Urinary bladder (tissue), 4 donors: ENCODE measurements around the gene APOE. TPM values are rescaled to one million over a fixed set of nuclear protein-coding genes. Genes with fewer than 3 reads are reported as not detected.
"Not testable (repeated sequence)": the region's sequence is repeated elsewhere in the genome, so short reads cannot be mapped to it uniquely, and the experiment has no call there.

ENCODE experiments used
- DNase-seq: peaks from one replicate; pipeline ENCODE4 v3.0.0-alpha.2; 2015; ENCODE audit errors: extremely low spot score
- H3K27ac ChIP-seq: one replicate; pipeline ENCODE4 v1.5.1; 2013; ENCODE audit warnings: low read depth, mild to moderate bottlenecking, moderate library complexity
- H3K36me3 ChIP-seq: one replicate; pipeline ENCODE4 v1.6.1; 2013; ENCODE audit warnings: mild to moderate bottlenecking, moderate library complexity; ENCODE audit not compliant: insufficient read depth
- H3K4me1 ChIP-seq: one replicate; pipeline ENCODE4 v1.6.1; 2013; ENCODE audit warnings: mild to moderate bottlenecking, moderate library complexity; ENCODE audit not compliant: insufficient read depth
- H3K4me3 ChIP-seq: one replicate; pipeline ENCODE4 v1.5.1; 2013; ENCODE audit warnings: low read depth, low read length
- WGBS: extraction: QIAGEN DNeasy Blood & Tissue Kit; methylation state at CpG from one replicate; pipeline ENCODE4 v1.1.7; 2013; 5-methylcytosine and 5-hydroxymethylcytosine counted together
- polyA plus RNA-seq: library from polyadenylated mRNA; stranded (reverse); fragments of 200-250 nt; gene quantifications from one replicate; pipeline ENCODE4 v1.2.3, GENCODE V29; 2013
- total RNA-seq: library from RNA; depleted of rRNA; stranded (reverse); fragments of >200 nt; gene quantifications from one replicate; pipeline ENCODE4 v1.2.3, GENCODE V29; 2014
- donor health status: healthy with polysubstance abuse.
- donor health status: healthy.

APOE gene
- total and polyA plus RNA-seq, 2 donors: 28.2 to 60.5 TPM

DNA sequence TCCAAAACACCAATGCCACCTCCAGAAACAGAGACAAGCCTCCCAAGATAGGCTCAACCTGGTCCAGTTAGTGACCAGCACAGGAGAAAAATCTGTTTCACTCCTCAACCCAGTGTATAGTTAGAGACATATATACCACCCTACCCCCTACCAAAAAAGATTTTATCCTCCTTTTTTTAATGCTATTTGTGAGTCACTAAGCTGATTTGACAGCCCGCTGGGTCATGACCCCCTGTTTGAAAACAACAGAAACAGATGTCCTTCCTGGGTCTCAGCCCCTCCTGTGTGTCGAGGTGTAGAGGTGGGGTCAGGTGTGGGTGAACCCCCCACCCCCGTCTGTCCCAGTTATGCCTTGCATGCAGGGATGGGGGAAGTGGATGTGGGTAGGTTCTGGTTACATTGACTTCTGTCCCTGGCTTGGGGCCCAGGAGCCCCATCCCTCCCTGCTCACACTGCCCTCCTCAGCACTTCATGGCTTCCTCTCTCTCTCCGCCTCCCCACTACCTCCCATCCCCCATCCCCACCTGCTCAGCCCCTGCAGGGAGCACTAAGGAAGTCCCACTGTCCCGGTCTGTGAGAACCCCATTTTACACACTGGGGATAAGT is 28.6 kb upstream of the APOE start:
- no peak overlapping the region for H3K27ac ChIP-seq
- H3K4me1 ChIP-seq: no peaks in the 10 kb centered on the region
- H3K36me3 ChIP-seq: peaks cover 4% of the 10 kb centered on the region

DNA sequence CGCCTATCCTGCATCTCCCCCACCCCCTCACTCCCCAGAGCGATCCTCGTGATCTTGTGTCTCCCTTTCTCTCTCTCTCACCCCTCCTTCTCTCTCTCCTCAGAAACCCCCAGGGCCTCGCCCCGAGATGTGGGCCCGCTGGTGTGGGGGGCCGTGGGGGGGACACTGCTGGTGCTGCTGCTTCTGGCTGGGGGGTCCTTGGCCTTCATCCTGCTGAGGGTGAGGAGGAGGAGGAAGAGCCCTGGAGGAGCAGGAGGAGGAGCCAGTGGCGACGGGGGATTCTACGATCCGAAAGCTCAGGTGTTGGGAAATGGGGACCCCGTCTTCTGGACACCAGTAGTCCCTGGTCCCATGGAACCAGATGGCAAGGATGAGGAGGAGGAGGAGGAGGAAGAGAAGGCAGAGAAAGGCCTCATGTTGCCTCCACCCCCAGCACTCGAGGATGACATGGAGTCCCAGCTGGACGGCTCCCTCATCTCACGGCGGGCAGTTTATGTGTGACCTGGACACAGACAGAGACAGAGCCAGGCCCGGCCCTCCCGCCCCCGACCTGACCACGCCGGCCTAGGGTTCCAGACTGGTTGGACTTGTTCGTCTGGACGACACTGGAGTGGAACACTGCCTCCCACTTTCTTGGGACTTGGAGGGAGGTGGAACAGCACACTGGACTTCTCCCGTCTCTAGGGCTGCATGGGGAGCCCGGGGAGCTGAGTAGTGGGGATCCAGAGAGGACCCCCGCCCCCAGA is 27.3 kb upstream of the APOE start:
- Histone ChIP-seq H3K27ac (no peak overlapping the region), H3K4me1 (no peaks in the 10 kb centered on the region), H3K36me3 (no peaks in the 10 kb centered on the region), H3K4me3 (no peak overlapping the region)
- 79% methylated on average over 26 of the region's 26 CpGs for WGBS
- no peak for DNase-seq

More for the DNA sequence above, 28.6 kb upstream of the APOE start:
- WGBS: 63% methylated on average over 5 of the region's 5 CpGs
- no peak overlapping the region for H3K4me3 ChIP-seq
- DNase-seq: no peak

DNA sequence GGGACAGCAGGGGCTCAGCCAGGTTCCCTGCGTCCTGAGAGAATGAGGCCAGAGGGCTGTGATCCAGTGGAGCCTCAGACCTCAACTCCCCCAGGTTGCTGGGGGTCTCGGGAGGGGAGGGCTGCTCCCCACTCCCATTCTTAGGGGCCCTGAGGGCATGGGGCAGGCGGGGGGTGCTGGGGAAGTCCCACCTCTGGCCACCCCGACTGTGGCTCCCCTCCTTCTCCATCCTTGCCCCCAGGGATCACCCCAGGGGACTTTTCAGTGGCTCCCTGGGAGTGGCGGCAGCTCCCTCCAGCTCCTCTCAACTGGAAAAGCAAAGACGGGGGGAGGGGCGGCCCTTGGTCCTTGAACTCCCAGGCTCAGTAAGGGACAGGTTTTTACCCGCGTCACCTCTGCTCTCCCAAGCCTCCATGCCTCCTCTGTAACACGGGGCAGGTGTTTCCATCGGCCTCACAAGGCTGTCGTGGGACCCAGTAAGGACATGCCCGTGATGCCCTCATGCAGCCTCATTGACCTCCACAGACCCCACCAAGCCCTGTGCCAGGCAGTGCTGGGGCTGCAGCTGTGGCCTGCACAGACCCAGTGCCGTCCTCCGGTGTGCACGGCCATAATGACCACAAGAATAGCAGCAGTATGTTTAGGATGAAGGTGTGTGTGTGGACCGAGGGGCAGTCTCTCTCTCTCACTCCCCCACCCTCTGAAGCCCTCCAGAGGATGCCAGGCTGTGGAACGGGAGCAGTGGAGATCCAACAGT is 26.1 kb upstream of the APOE start:
- H3K4me1 ChIP-seq: no peaks in the 10 kb centered on the region
- DNase-seq: no peak
- H3K36me3 ChIP-seq: no peaks in the 10 kb centered on the region
- H3K27ac ChIP-seq: no peak overlapping the region
- H3K4me3 ChIP-seq: no peak overlapping the region
- WGBS: 80% methylated on average over 18 of the region's 18 CpGs

DNA sequence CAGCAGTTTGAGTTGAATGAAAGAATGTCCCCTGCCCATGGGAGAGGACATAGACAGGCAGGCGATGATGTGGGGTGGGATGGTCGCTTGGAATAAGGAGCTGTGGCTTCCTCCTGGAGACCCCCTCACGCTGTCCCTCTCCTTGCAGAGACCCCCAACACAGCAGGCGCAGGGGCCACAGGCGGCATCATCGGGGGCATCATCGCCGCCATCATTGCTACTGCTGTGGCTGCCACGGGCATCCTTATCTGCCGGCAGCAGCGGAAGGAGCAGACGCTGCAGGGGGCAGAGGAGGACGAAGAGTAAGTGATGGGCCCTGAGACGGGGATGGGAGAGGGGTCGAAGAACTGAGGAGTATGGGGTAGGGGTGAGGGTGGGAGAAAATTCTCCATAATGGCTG is 23.5 kb upstream of the APOE start:
- no peak overlapping the region for H3K27ac ChIP-seq
- no peak overlapping the region for H3K4me3 ChIP-seq
- H3K36me3 ChIP-seq: no peaks in the 10 kb centered on the region
- DNase-seq: no peak
- WGBS: 92% methylated on average over 15 of the region's 15 CpGs
- no peaks in the 10 kb centered on the region for H3K4me1 ChIP-seq

DNA sequence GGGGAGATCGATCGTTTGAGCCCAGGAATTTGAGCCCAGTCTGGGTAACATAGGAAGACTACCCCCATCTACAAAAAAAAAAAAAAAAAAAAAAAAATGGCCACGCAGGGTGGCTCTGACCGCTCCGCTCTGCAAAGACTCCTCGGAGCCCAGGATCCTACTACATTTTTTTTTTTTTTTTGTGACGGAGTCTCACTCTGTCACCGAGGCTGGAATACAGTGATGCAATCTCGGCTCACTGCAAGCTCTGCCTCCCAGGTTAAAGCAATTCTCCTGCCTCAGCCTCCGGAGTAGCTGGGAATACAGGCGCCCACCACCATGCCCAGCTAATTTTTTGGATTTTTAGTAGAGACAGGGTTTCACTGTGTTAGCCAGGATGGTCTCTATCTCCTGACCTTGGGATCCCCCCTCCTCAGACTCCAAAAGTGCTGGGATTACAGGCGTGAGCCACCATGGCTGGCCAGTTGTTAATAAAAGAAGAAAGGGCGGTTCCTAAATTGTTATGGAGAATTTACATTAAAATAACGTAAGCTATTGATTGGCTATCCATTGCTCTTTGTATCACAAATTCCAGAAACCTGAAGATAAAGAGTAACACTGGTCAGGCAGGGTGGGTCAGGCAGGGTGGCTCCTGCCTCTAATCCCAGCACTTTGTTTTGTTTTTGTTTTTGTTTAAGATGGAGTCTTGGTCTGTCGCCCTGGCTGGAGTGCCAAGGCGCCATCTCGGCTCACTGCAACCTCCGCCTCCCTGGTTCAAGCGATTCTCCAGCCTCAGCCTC is 22.8 kb upstream of the APOE start:
- H3K36me3 ChIP-seq, H3K4me3 ChIP-seq, H3K4me1 ChIP-seq, H3K27ac ChIP-seq, DNase-seq: not testable (repeated sequence)
- WGBS: 89% methylated on average over 19 of the region's 19 CpGs

DNA sequence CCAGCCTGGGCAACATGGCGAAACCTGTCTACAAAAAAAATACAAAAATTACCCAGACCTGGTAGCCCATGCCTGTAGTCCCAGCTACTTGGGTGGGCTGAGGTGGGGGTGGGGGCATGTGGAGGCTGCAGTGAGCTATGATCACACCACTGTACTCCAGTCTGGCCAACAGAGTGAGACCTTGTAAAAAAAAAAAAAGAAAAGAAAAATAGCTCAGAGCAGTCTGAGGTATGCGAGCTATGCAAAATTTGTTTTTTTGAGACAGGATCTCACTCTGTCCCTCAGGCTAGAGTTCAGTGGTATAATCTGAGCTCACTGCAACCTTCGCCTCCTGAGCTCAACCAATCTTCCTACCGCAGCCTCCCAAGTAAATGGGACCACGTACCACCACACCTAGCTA is 21.7 kb upstream of the APOE start:
- H3K36me3 ChIP-seq: no peaks in the 10 kb centered on the region
- no peak overlapping the region for H3K27ac ChIP-seq
- 93% methylated on average over 5 of the region's 5 CpGs for WGBS
- H3K4me3 ChIP-seq: no peak overlapping the region
- no peak for DNase-seq
- no peaks in the 10 kb centered on the region for H3K4me1 ChIP-seq

DNA sequence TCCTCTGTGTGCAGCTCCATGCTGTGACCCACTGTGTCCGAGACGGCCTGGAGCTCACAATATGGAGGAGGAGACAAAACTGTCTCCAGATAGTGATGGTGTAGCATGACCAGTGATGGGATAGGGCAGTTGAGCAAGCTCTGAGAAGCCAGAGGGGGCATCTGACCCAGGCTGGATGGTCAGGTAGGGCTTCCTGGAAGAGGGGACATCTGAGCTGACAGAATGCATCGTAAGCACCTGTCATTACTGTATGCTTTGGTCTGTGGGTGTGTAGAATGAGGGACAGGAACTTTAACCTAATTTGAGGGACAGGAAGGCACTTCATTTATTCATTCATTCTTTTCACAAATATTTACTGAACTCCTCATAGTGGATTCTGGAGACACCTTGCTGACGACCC is 21.0 kb upstream of the APOE start:
- H3K36me3 ChIP-seq: no peaks in the 10 kb centered on the region
- no peak overlapping the region for H3K4me3 ChIP-seq
- no peak overlapping the region for H3K27ac ChIP-seq
- no peaks in the 10 kb centered on the region for H3K4me1 ChIP-seq
- WGBS: 92% methylated on average over 4 of the region's 4 CpGs
- DNase-seq: no peak

DNA sequence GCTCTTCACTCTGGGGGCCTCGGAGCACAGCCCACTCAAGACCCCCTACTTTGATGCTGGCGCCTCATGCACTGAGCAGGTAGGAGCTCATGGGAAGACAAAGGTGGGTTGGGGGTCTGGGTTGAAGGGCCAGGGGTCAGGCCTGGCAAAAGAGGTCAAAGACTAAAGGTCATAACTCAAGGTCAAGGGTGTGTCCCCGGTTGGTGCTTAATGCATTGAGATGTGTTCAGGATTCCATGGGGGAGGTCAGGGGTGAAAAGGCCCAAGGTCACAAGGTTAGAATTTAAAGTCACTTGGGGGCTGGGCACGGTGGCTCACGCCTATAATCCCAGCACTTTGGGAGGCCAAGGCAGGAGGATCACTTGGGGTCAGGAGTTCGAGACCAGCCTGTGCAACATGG is 19.5 kb upstream of the APOE start:
- DNase-seq: no peak
- no peaks in the 10 kb centered on the region for H3K36me3 ChIP-seq
- no peak overlapping the region for H3K4me3 ChIP-seq
- no peaks in the 10 kb centered on the region for H3K4me1 ChIP-seq
- WGBS: 94% methylated on average over 6 of the region's 6 CpGs
- H3K27ac ChIP-seq: no peak overlapping the region

DNA sequence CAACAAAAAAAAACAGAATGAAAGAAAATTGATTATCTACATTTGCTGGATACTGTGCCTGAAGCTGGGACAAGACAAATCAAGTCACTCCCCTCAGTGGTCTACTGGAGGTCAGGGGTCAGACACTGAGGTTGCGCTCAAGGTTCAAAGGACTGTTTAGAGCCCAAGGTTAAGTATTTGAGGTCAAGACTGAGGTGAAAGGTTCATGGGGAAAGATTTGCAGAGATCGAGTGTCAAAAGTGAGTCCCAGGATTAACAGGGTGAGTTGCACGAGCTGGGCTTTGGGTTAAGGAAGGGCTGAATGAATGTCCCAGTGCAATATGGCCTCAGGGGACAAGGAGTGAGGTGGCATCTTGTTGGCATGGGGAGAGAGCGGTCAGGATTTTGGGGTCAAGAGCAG is 17.9 kb upstream of the APOE start:
- H3K36me3 ChIP-seq: no peaks in the 10 kb centered on the region
- DNase-seq: no peak
- WGBS: 83% methylated on average over 4 of the region's 4 CpGs
- no peaks in the 10 kb centered on the region for H3K4me1 ChIP-seq
- H3K27ac ChIP-seq: no peak overlapping the region
- no peak overlapping the region for H3K4me3 ChIP-seq

DNA sequence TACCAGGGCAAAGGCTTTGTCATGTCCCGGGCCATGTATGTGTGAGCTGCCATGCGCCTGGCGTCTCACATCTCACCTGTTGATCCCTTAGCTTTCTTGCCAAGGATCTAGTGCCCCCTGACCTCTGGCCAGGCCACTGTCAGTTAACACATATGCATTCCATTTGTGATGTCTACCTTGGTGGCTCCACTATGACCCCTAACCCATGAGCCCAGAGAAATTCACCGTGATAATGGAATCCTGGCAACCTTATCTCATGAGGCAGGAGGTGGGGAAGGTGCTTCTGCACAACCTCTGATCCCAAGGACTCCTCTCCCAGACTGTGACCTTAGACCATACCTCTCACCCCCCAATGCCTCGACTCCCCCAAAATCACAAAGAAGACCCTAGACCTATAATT is 17.3 kb upstream of the APOE start:
- H3K36me3 ChIP-seq, H3K27ac ChIP-seq, DNase-seq, H3K4me3 ChIP-seq, H3K4me1 ChIP-seq: not testable (repeated sequence)
- WGBS: 93% methylated on average over 5 of the region's 5 CpGs

DNA sequence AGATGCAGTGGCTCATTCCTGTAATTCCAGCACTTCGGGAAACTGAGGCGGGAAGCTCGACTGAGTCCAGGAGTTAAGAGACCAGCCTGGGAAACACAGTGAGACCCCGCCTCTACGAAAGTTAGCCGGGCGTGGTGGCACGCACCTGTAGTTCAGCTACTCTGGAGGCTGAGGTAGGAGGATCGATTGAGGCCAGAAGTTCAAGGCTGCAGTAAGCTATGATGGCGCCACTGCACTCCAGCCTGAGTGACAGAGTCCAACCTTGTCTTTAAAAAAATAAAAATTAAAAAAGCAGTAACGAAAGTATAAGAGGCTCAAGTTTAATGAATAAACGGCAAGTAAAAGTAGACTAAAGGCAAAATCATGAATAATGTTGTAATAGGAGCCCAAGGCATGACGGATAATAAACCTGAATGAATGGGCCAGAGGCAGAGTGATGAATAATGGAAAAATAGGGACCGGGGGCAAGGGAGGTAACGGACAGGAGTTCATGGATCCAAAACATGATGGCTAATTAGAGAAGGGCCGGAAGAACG is 15.7 kb upstream of the APOE start:
- Histone ChIP-seq H3K27ac (no peak overlapping the region), H3K4me1 (no peaks in the 10 kb centered on the region), H3K36me3 (no peaks in the 10 kb centered on the region), H3K4me3 (peak overlapping the region; percentile 36)
- WGBS: 57% methylated on average over 17 of the region's 17 CpGs
- DNase-seq: no peak

DNA sequence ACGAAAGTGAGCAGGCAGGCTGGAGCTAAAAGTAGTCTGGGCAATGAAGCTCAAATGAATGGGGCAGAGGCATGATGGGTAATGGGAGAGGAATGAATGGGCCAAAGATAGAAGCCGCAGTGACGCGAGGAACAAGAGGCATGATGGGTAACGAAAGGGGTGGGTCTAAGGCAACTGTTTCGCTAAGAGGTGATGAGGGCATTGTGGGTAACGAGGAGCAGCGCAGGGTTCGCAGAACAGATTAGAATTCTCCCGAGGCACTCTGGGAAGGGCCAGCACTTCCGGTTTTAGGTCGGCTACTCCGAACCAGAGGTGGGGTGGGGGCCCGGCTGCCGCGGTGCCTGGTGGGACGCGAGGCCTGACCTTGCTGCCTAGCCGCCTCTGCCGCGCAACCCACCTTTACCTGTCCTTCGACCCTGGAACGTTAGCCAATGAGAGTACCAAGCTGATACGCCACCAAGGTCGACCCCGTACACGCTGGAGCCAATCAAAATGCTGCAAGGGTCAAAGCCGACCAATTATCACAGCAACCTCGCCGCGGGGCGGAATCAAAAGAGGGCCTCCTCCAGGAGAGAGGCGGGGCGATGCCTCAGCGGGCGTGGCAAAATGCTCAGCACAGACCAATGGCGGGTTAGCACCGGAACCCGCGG is 15.1 kb upstream of the APOE start:
- WGBS: under 1% methylated on average over 40 of the region's 40 CpGs
- H3K36me3 ChIP-seq: peaks cover 3% of the 10 kb centered on the region
- no peaks in the 10 kb centered on the region for H3K4me1 ChIP-seq
- H3K4me3 ChIP-seq: peak overlapping the region; percentile 36
- peak overlapping the region; percentile 77 for H3K27ac ChIP-seq
- peak; percentile 97 for DNase-seq
